GM12878 (cell line): ENCODE results near the gene AATF. TPM values are rescaled to one million over a fixed set of nuclear protein-coding genes. Genes with fewer than 3 reads are reported as not detected.

Experiments used
- ATAC-seq: fragments of 200-7000 bp; cut with Tn5 transposase; 3 replicates; pipeline ENCODE4 v1.9.1; 2020; ENCODE audit warnings: mild to moderate bottlenecking, moderate library complexity
- BruUV-seq: library from RNA; stranded (reverse); fragments of 400-500 nt; replicated peaks from 2 replicates; lab custom pipeline; 2021; lab: Mats Ljungman, UMichigan
- CTCF ChIA-PET: fragments of 300-600 bp; sonication (Branson Sonifier 250); formaldehyde crosslinking; extraction: SDS; loops from one replicate; lab custom pipeline; 2021; ENCODE audit warnings: inconsistent platforms; lab: Yijun Ruan, JAX
- POLR2A ChIA-PET: fragments of 350-600 bp; formaldehyde crosslinking; extraction: SDS; loops from one replicate; lab custom pipeline; 2021; ENCODE audit warnings: inconsistent platforms; lab: Charles Lee
- RAD21 ChIA-PET: fragments of 300-600 bp; sonication (Branson Sonifier 250); formaldehyde crosslinking; loops from one replicate; lab custom pipeline; 2023; ENCODE audit warnings: antibody characterized with exemption; ENCODE audit not compliant: unreplicated experiment; lab: Charles Lee
- SMC1A ChIA-PET: fragments of 300-600 bp; sonication (Branson Sonifier 250); formaldehyde crosslinking; loops from one replicate; lab custom pipeline; 2023; ENCODE audit not compliant: unreplicated experiment, uncharacterized antibody; lab: Charles Lee
- DNase-seq: peaks from one replicate; pipeline ENCODE4 v3.0.0-alpha.2; 2011; ENCODE audit warnings: low read depth, low spot score
- FAIRE-seq: peaks from 3 replicates; lab custom pipeline; 2011; peaks lifted over from hg19 to GRCh38; lab: Jason Lieb, UNC
- H2AFZ ChIP-seq: 2 replicates; pipeline ENCODE4 v1.6.0; 2011; ENCODE audit warnings: low read depth, low read length, control low read depth; ENCODE audit not compliant: control insufficient read depth
- H3K27ac ChIP-seq: 2 replicates; pipeline ENCODE4 v1.5.1; 2011; ENCODE audit warnings: control low read depth; ENCODE audit not compliant: control insufficient read depth, insufficient read depth
- H3K27me3 ChIP-seq, 2 experiments: replicated peaks in 1 of 2; 2 replicates each; pipeline versions ENCODE4 v1.6.0 to v1.6.1; 2011; ENCODE audit warnings: low read length in 1 of 2; ENCODE audit not compliant: control insufficient read depth in 2 of 2, insufficient read depth in 2 of 2
- H3K36me3 ChIP-seq, 2 experiments: 2 replicates each; pipeline ENCODE4 v1.5.1; 2011; ENCODE audit warnings: low read length in 1 of 2; ENCODE audit not compliant: control insufficient read depth in 2 of 2, insufficient read depth in 2 of 2
- H3K4me1 ChIP-seq: 2 replicates; pipeline ENCODE4 v1.6.1; 2011; ENCODE audit warnings: mild to moderate bottlenecking, low read length, moderate library complexity, mixed read lengths; ENCODE audit not compliant: control insufficient read depth, insufficient read depth
- H3K4me2 ChIP-seq: 2 replicates; pipeline ENCODE4 v1.6.0; 2011; ENCODE audit warnings: control low read depth; ENCODE audit not compliant: control insufficient read depth, insufficient read depth
- H3K4me3 ChIP-seq: fragments of 200-600 bp; sonication (generic); 2 replicates; pipeline ENCODE4 v1.5.1; 2016
- H3K79me2 ChIP-seq: 2 replicates; pipeline ENCODE4 v1.6.0; 2011; ENCODE audit warnings: low read length; ENCODE audit not compliant: control insufficient read depth, insufficient read depth
- H3K9ac ChIP-seq: 2 replicates; pipeline ENCODE4 v1.8.0; 2011; ENCODE audit warnings: low read length, control low read depth, mixed read lengths; ENCODE audit not compliant: control insufficient read depth, insufficient read depth
- H3K9me3 ChIP-seq: replicated peaks from 3 replicates; pipeline ENCODE4 v1.5.1; 2011; ENCODE audit warnings: mild to moderate bottlenecking, low read length; ENCODE audit not compliant: control insufficient read depth, insufficient read depth
- H4K20me1 ChIP-seq: 2 replicates; pipeline ENCODE4 v1.6.0; 2011; ENCODE audit not compliant: control insufficient read depth, insufficient read depth
- ASH2L ChIP-seq: fragments of 300-600, 200-600 bp; sonication (generic); IDR thresholded peaks from 2 replicates; pipeline ENCODE4 v1.6.1; 2017; ENCODE audit warnings: low read depth, mild to moderate bottlenecking, borderline replicate concordance
- CBX3 ChIP-seq: fragments of 200-600 bp; sonication (generic); IDR thresholded peaks from 2 replicates; pipeline ENCODE4 v1.6.1; 2016; ENCODE audit warnings: low read depth, borderline replicate concordance
- HDAC2 ChIP-seq: fragments of 200-600 bp; sonication (generic); IDR thresholded peaks from 2 replicates; pipeline ENCODE4 v1.6.1; 2017
- JUNB ChIP-seq: IDR thresholded peaks from 2 replicates; pipeline ENCODE4 v1.6.1; 2016; ENCODE audit warnings: antibody characterized with exemption, mild to moderate bottlenecking
- KDM1A ChIP-seq: fragments of 200-600 bp; sonication (generic); IDR thresholded peaks from 2 replicates; pipeline ENCODE4 v1.6.1; 2016; ENCODE audit warnings: borderline replicate concordance
- RCOR1 ChIP-seq: conservative IDR thresholded peaks from 2 replicates; pipeline ENCODE4 v1.6.1; 2012; ENCODE audit warnings: low read depth, low read length, improper control_type of control experiment
- SPI1 ChIP-seq: IDR thresholded peaks from 2 replicates; pipeline ENCODE4 v1.6.1; 2011; ENCODE audit warnings: low read depth, mild to moderate bottlenecking, low read length, moderate library complexity, borderline replicate concordance; ENCODE audit not compliant: insufficient read depth
- YY1 ChIP-seq: IDR thresholded peaks from 2 replicates; pipeline ENCODE4 v1.6.1; 2011; ENCODE audit warnings: low read depth, mild to moderate bottlenecking, low read length
- ZZZ3 ChIP-seq: IDR thresholded peaks from 2 replicates; pipeline ENCODE4 v1.6.1; 2011; ENCODE audit warnings: low read depth; ENCODE audit not compliant: control insufficient read depth, insufficient read length
- WGBS: methylation state at CpG from one replicate; pipeline ENCODE4 v1.1.6; 2016; ENCODE audit warnings: low lambda C conversion rate; ENCODE audit not compliant: insufficient replicate concordance, insufficient coverage; ENCODE audit errors: missing lambda C conversion rate; 5-methylcytosine and 5-hydroxymethylcytosine counted together
- in situ Hi-C: fragments of 300-500 bp; cut with MboI; formaldehyde crosslinking; loops from 9 replicates; pipeline ENCODE4 v1.14.3; 2018; ENCODE audit warnings: mixed read lengths
- intact Hi-C: fragments of 100-400 bp; cut with micrococcal nuclease; formaldehyde crosslinking; loops from one replicate; pipeline ENCODE4 v1.14.2; 2022; ENCODE audit not compliant: unreplicated experiment
- polyA plus RNA-seq, 11 experiments: library from polyadenylated mRNA; depleted of rRNA in 4 of 11; unstranded in 6 of 11; stranded (reverse) in 5 of 11; fragments of >200 nt; fragmentation: Nextera tagmentation in 4 of 11; fragmentation: Illumina TruSeq in 1 of 11; extraction: Ambion mirVana in 4 of 11; extraction: Trizol in 1 of 11; gene quantifications; 1 replicate in 1 of 11; 2 replicates in 10 of 11; pipeline versions ENCODE4 v1.2.1 to v1.2.3, GENCODE V29; 2011 to 2016; ENCODE audit warnings: inconsistent platforms in 2 of 11, missing spikeins in 2 of 11, low read depth in 1 of 11
- total RNA-seq, 4 experiments: library from RNA; depleted of rRNA in 3 of 4; stranded (reverse); fragments of >200 nt in 3 of 4; fragmentation: Illumina TruSeq in 1 of 4; extraction: Trizol in 1 of 4; gene quantifications; 2 replicates each; pipeline versions ENCODE4 v1.2.1 to v1.2.3, GENCODE V29; 2013 to 2021
- TF ChIP-seq, protein P1 (sequence below): fragments of 150-350 bp; IDR thresholded peaks from 2 replicates; pipeline ENCODE4 v1.6.1; 2016; ENCODE audit warnings: low read depth, low read length
- TF ChIP-seq, protein P2 (sequence below): IDR thresholded peaks from 2 replicates; pipeline ENCODE4 v1.6.1; 2011; ENCODE audit warnings: borderline replicate concordance, low read depth, mild to moderate bottlenecking, moderate library complexity, low read length; ENCODE audit not compliant: insufficient read depth, poor library complexity, severe bottlenecking
- TF ChIP-seq, protein P3 (sequence below): fragments of 450-650 bp; IDR thresholded peaks from 2 replicates; pipeline ENCODE4 v1.6.1; 2017; ENCODE audit warnings: mild to moderate bottlenecking, moderate library complexity

Gene AATF
- total and polyA plus RNA-seq, 10 of the 15 experiments (the other 5 are each of a cell fraction or from before 2014, with no cell fraction given): 36.8 to 110 (median 77.9) TPM

DNA sequence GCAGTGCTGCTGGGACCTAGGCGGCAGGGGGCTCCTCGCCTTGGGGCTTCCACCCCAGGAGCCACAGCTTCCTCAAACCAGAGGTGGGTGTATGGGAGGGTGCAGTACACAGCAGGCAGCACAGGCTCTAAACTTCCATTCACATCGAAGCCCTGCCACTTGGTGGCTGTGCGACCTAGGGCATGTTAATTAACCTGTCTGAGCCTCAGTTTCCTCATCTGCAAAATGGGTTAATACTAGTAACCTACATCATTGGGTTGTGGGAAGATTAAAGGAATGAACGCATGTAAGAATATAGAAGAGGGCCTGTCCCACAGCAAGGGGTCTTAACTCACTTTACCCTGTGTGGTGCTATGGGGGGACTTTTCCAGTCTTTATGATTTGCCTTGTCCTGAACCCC lies 38.2 kb upstream of the AATF start:
- no peak for ATAC-seq
- no TSS peak for BruUV-seq
- WGBS: 19% methylated on average over 5 of the region's 5 CpGs
- H3K36me3 ChIP-seq: no peaks in the 10 kb centered on the region
- H3K27ac ChIP-seq: no peak overlapping the region
- DNase-seq: no peak
- H4K20me1 ChIP-seq: no peaks in the 10 kb centered on the region
- no peak overlapping the region for H3K9ac ChIP-seq
- H3K4me3 ChIP-seq: no peak overlapping the region
- no peak overlapping the region for H2AFZ ChIP-seq
- H3K27me3 ChIP-seq: no peaks in the 10 kb centered on the region; a peak in 1 of 4 replicates
- TF ChIP-seq, protein P1, sequence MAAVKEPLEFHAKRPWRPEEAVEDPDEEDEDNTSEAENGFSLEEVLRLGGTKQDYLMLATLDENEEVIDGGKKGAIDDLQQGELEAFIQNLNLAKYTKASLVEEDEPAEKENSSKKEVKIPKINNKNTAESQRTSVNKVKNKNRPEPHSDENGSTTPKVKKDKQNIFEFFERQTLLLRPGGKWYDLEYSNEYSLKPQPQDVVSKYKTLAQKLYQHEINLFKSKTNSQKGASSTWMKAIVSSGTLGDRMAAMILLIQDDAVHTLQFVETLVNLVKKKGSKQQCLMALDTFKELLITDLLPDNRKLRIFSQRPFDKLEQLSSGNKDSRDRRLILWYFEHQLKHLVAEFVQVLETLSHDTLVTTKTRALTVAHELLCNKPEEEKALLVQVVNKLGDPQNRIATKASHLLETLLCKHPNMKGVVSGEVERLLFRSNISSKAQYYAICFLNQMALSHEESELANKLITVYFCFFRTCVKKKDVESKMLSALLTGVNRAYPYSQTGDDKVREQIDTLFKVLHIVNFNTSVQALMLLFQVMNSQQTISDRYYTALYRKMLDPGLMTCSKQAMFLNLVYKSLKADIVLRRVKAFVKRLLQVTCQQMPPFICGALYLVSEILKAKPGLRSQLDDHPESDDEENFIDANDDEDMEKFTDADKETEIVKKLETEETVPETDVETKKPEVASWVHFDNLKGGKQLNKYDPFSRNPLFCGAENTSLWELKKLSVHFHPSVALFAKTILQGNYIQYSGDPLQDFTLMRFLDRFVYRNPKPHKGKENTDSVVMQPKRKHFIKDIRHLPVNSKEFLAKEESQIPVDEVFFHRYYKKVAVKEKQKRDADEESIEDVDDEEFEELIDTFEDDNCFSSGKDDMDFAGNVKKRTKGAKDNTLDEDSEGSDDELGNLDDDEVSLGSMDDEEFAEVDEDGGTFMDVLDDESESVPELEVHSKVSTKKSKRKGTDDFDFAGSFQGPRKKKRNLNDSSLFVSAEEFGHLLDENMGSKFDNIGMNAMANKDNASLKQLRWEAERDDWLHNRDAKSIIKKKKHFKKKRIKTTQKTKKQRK: no peak
- TF ChIP-seq, protein P2, sequence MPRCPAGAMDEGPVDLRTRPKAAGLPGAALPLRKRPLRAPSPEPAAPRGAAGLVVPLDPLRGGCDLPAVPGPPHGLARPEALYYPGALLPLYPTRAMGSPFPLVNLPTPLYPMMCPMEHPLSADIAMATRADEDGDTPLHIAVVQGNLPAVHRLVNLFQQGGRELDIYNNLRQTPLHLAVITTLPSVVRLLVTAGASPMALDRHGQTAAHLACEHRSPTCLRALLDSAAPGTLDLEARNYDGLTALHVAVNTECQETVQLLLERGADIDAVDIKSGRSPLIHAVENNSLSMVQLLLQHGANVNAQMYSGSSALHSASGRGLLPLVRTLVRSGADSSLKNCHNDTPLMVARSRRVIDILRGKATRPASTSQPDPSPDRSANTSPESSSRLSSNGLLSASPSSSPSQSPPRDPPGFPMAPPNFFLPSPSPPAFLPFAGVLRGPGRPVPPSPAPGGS: no peak
- TF ChIP-seq KDM1A (no peak), JUNB (no peak), ZZZ3 (no peak), ASH2L (no peak), YY1 (no peak), RCOR1 (no peak), SPI1 (no peak), HDAC2 (no peak), CBX3 (no peak)
- TF ChIP-seq, protein P3, sequence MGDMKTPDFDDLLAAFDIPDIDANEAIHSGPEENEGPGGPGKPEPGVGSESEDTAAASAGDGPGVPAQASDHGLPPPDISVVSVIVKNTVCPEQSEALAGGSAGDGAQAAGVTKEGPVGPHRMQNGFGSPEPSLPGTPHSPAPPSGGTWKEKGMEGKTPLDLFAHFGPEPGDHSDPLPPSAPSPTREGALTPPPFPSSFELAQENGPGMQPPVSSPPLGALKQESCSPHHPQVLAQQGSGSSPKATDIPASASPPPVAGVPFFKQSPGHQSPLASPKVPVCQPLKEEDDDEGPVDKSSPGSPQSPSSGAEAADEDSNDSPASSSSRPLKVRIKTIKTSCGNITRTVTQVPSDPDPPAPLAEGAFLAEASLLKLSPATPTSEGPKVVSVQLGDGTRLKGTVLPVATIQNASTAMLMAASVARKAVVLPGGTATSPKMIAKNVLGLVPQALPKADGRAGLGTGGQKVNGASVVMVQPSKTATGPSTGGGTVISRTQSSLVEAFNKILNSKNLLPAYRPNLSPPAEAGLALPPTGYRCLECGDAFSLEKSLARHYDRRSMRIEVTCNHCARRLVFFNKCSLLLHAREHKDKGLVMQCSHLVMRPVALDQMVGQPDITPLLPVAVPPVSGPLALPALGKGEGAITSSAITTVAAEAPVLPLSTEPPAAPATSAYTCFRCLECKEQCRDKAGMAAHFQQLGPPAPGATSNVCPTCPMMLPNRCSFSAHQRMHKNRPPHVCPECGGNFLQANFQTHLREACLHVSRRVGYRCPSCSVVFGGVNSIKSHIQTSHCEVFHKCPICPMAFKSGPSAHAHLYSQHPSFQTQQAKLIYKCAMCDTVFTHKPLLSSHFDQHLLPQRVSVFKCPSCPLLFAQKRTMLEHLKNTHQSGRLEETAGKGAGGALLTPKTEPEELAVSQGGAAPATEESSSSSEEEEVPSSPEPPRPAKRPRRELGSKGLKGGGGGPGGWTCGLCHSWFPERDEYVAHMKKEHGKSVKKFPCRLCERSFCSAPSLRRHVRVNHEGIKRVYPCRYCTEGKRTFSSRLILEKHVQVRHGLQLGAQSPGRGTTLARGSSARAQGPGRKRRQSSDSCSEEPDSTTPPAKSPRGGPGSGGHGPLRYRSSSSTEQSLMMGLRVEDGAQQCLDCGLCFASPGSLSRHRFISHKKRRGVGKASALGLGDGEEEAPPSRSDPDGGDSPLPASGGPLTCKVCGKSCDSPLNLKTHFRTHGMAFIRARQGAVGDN: no peak
- in situ Hi-C loops (no loop called here), intact Hi-C loops (no loop called here)
- ChIA-PET CTCF (interaction anchor here (0.6 kb wide), 1 partner anchor 138 kb away, joined by 3 read pairs; no protein-coding TSS in a partner anchor), SMC1A (no interaction called here), POLR2A (no interaction called here), RAD21 (no interaction called here)
- H3K4me1 ChIP-seq: no peaks in the 10 kb centered on the region
- H3K4me2 ChIP-seq: no peak overlapping the region
- no peaks in the 10 kb centered on the region for H3K9me3 ChIP-seq
- no peak for FAIRE-seq
- no peaks in the 10 kb centered on the region for H3K79me2 ChIP-seq
